Stimulated activated CD4-positive, alpha-beta T cell treated with anti-CD3 and anti-CD28 coated beads, TNF-alpha, amount 100 ng/mL, for 1 hour (primary cell): ENCODE measurements around the gene SLFNL1.

Experiments
- DNase-seq, 3 donors: peaks; one replicate each; pipeline ENCODE4 v3.0.0-alpha.2; 2020; ENCODE audit warnings: low read depth in 3 of 3, low spot score in 1 of 3

Gene SLFNL1

GRCh38 chr1:41021526-41022308 lies at the start of gene SLFNL1:
Gene SLFNL1, minus strand, starts transcription at chr1:41021725. Its CDS starts 1,065 bp downstream, at chr1:41020660.
- DNase-seq: no peak

- DNase-seq: no peak
Observed at GRCh38 chr1:41056907-41057306, 35.4 kb upstream of the SLFNL1 start.

- DNase-seq: no peak
Observed at GRCh38 chr1:41053316-41053715, 31.8 kb upstream of the SLFNL1 start.

GRCh38 chr1:41051022-41051421 lies 29.5 kb upstream of the SLFNL1 start:
- no peak for DNase-seq

DNA sequence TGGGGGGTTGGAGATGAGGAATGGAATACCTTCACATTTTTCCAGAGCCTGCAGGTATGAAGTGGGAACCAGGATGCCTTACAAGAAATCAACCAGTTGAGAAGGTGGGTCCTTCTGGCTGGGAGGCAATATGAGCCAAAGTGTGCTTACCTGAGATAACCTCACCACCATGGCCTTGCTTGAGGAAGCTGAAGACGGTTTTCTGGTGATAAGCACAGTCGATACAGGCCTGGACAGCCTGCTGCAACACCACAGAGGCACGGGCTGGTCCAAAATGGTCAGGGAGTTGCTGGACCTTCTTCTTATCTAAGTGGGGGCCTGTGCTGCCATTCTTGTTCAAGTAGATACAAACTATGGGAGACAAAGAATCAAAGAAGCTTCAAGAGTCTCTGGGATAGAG lies 27.0 kb upstream of the SLFNL1 start:
- no peak for DNase-seq

- no peak for DNase-seq
Observed at GRCh38 chr1:41046347-41046775, 24.8 kb upstream of the SLFNL1 start.

GRCh38 chr1:41045740-41046139 lies 24.2 kb upstream of the SLFNL1 start:
- DNase-seq: no peak

GRCh38 chr1:41044187-41044586 lies 22.7 kb upstream of the SLFNL1 start:
- no peak for DNase-seq

- no peak for DNase-seq
Observed at GRCh38 chr1:41041614-41042270, 20.2 kb upstream of the SLFNL1 start.

DNA sequence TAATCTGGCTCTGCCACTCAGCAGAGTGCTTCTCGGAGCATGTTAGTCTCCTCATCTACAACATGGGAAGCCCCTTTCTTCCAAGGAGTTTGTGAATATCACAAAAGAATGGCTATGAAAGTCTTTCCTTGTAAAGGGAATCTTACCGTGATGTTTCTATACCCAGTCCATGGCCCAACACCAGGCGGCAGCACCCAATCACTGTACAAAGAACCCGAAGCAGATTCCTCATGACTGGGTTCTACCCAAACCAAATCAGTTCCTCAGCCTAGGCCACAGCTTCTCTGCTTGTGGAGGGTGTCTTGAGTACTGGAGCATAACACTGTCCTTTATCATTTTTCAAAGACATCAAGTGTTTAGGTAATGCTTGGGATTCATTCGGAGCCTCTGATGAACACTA lies 16.6 kb upstream of the SLFNL1 start:
- DNase-seq: no peak

GRCh38 chr1:41037116-41037903 lies 15.8 kb upstream of the SLFNL1 start:
- no peak for DNase-seq

GRCh38 chr1:41033272-41033671 lies 11.7 kb upstream of the SLFNL1 start:
- no peak for DNase-seq

- DNase-seq: no peak
Observed at GRCh38 chr1:41032147-41032546, 10.6 kb upstream of the SLFNL1 start.

DNA sequence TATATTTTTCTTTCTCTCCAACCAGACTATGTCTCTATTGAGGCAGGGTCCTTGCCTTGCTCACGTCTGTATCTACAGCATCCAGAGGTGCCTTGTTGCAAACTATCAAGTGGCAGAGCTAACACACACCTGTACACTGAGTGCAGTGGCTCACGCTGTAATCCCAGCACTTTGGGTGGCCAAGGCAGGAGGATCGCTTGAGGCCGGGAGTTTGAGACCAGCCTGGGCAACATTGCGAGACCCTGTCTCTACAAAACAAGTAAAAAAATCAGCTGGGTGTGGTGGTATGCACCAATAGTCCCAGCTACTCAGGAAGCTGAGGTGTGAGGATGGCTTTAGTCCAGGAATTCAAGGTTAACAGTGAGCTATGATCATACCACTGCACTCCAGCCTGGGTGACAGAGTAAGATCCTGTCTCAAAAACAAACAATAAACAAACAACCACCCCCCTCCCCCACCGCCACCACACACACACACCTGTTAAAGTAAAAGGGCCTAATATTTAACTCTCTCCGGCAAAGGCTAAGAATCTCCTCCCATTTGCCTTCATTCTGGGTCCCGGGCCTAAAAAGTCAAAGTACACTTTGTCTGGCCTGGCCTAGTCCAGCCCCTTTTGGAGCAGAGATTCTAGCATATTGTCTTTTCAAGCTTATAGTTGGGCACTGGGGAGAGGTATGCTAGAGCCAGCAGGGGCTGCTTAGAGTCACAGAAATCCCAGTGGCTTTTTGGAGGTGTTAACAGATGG lies 9.5 kb upstream of the SLFNL1 start:
- DNase-seq: no peak

DNA sequence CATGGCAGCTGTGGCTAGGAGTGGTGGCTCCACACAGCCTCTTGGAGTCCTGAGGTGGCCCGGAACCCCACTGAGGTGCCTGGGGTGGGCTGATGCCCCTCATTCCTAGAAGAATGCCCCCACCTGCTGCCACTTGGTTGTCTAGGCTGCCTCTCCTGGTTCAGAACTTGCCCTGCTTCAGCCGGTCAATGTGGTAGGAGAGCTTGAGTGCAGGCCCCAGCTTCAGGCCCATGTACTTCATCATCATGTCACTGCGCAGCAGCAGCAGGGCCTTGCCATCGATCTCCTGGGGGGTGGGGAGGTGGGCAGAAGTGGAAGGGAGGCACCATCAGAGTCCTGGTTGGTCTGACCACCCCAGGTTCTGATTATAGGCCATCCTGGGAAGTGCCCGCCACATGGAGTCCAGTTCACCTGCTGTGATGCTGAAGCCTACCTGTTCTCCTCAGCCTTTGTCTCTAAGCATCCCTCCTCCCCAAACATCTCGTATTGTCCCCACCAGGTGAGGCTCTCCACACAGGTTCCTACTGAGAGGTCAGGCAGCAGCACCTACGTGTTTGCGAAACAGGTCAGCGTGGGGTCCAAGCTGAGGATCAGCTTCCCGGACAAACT lies 6.6 kb upstream of the SLFNL1 start:
- no peak for DNase-seq

- no peak for DNase-seq
Observed at GRCh38 chr1:41025979-41026819, 4.7 kb upstream of the SLFNL1 start.

DNA sequence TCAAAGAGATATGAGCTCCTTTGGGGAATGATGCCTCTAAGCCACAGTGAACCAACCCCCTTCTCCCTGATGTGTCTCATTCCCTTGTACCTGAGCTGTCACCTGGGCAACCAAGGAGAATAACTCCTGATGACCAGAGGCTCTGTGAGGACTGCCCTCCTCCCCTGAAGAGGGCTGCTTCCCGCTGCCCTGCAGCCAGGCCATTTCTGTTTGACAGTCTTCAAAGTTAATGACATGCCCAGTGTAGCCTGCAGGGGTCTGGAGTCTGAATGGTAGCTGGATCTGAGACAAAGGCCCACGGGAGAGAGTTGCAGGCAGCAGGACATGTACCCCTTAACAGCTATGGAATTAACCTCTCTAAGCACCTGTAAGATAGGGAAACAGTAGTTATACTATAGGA lies 3.4 kb upstream of the SLFNL1 start:
- DNase-seq: no peak

DNA sequence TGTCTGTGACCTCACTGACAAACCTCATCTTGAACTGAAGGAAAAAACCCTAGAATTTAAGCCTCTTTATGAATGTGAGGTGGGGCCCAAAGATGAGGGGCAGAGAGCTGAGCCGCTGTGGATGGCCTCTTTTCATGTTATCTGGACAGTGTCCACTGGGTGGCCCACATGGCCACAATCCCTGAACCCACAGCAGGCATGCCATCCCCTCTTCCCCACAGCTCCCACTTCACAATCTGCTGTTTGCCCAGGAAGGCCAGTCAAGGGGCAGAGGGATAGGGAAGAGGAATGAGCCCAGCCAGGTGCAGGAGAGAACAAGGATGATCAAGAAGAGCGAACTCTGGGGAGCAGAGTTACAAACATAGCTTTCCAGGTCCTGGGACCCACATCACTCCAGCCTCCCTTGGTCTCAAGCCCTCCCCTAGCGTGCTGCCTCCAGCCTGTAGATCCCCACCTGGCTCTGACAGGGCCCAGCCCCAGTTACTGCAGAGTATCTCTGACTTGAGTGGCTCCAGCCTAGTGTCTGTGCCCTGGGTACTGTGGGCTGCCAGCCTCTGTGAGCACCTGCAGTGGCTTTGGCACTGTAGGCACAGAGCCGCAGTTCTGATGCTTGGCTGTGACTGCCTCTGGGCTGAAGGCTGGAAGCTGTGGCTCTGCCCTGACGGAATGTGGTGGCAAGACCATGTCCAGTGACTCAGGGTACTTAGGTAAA lies 1.9 kb upstream of the SLFNL1 start:
- no peak for DNase-seq

DNA sequence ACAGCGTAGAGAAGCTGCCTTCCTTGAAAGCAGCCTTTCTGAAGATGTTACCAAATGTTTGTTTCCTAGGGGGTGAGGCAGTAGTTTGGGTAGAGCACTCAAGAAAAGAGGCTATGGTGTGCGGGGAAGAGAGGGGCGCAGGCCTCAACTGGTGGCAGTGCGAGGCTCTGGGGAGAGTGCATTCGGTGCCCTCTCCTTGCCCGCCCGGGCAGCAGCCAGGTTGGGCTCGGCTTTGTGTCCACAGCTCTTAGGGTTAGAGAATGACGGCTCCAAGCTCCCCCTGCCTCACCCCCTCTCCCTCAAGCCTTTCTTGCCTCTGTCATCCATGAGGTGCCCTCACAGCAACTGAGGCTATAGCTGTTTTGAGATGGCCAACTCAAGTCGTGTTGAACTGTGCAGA lies 899 bp upstream of the SLFNL1 start:
- DNase-seq: no peak
